Measurements from ENCODE around the gene CXCL17. TPM values are rescaled to one million over a fixed set of nuclear protein-coding genes. Genes with fewer than 3 reads are reported as not detected.

Gene CXCL17
- total RNA-seq, 1 experiment from 2014 or later = not detected

DNA sequence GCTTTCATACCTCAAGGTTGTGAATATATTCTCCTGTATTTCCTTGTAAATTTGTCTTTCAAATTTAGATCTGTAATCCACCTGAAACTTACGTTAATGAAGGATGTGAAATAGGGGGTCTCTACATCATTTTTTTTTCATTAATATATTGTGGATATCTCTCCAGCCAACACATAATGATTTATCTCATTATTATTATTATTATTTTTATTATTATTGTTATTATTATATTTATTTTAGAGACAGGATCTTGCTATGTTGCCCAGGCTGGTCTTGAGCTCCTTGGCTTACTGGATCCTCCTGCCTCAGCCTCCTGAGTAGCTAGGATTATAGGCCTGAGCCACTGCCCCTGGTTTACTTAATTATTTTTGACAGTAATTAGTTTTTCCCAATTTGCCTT, 11.3 kb downstream of the CXCL17 start:
- no peak overlapping the region for H2BK15ac ChIP-seq (ENCODE audit: low read depth, low read length)
- H4K20me1 ChIP-seq (ENCODE audit: control insufficient read depth, insufficient read depth, insufficient read length) = no peaks in the 10 kb centered on the region
- H3K4ac ChIP-seq (ENCODE audit: low read depth, low read length) = no peak overlapping the region
- Mint-ChIP-seq H3K4me1 (peaks cover 10 to 25% of the 10 kb centered on the region in 2 experiments), H3K9me3 (no peaks in the 10 kb centered on the region), H3K4me3 (no peak overlapping the region), H3K36me3 (ENCODE audit: insufficient read depth in 1 of 3, low read depth in 3 of 3) (no peaks in the 10 kb centered on the region), H3K27ac (no peak overlapping the region), H3K27me3 (ENCODE audit: low read depth) (peaks cover 47% of the 10 kb centered on the region)
- H2AK5ac ChIP-seq (ENCODE audit: insufficient read length, low read length) = no peak overlapping the region
- no peak overlapping the region for H3K4me2 ChIP-seq (ENCODE audit: insufficient read depth, insufficient read length, low read length)
- H3K9me3 ChIP-seq (ENCODE audit: control insufficient read depth, low read depth, low read length) = no peaks in the 10 kb centered on the region
- H3K79me1 ChIP-seq (ENCODE audit: insufficient read depth, low read depth, low read length, poor library complexity, severe bottlenecking) = no peaks in the 10 kb centered on the region
- no peak overlapping the region for H3K14ac ChIP-seq (ENCODE audit: insufficient read depth, low read length)
- H2BK12ac ChIP-seq (ENCODE audit: insufficient read length, low read depth, low read length) = no peak overlapping the region
- no peak overlapping the region for H4K5ac ChIP-seq (ENCODE audit: insufficient read length, low read depth, low read length)
- no peak overlapping the region for H3K9ac ChIP-seq (ENCODE audit: extremely low read depth, insufficient read length, low read length)
- WGBS (ENCODE audit: extremely low coverage, insufficient read length, low lambda C conversion rate) = no CpG with 5 or more reads among the region's 1 CpG
- no peak overlapping the region for H2BK120ac ChIP-seq (ENCODE audit: low read depth, low read length, poor library complexity, severe bottlenecking)
- no peaks in the 10 kb centered on the region for H3K23me2 ChIP-seq (ENCODE audit: insufficient read length, low read depth, low read length, poor library complexity, severe bottlenecking)
- H3K4me1 ChIP-seq (ENCODE audit: insufficient read depth, low read length) = no peaks in the 10 kb centered on the region; the same call in 1 of the 2 replicates
- H3K27ac ChIP-seq (ENCODE audit: insufficient read length, low read depth, low read length) = no peak overlapping the region
- H3K23ac ChIP-seq (ENCODE audit: insufficient read length, low read depth, low read length) = no peak overlapping the region
- H4K8ac ChIP-seq (replicated peaks; ENCODE audit: insufficient read length, low read depth, low read length) = no peak overlapping the region
- no peak overlapping the region for H4K91ac ChIP-seq (ENCODE audit: insufficient read length, low read depth, low read length)
- DNase-seq = no peak
- H3K56ac ChIP-seq (ENCODE audit: insufficient read length, low read depth, low read length) = no peak overlapping the region
- H3T11ph ChIP-seq (ENCODE audit: low read length) = no peak overlapping the region
- no peak overlapping the region for H2AFZ ChIP-seq (ENCODE audit: low read length)
- H3K18ac ChIP-seq (ENCODE audit: insufficient read length, low read depth, low read length) = no peak overlapping the region
- H3K79me2 ChIP-seq (ENCODE audit: insufficient read depth, low read length) = no peaks in the 10 kb centered on the region
- TF ChIP-seq, protein P1, sequence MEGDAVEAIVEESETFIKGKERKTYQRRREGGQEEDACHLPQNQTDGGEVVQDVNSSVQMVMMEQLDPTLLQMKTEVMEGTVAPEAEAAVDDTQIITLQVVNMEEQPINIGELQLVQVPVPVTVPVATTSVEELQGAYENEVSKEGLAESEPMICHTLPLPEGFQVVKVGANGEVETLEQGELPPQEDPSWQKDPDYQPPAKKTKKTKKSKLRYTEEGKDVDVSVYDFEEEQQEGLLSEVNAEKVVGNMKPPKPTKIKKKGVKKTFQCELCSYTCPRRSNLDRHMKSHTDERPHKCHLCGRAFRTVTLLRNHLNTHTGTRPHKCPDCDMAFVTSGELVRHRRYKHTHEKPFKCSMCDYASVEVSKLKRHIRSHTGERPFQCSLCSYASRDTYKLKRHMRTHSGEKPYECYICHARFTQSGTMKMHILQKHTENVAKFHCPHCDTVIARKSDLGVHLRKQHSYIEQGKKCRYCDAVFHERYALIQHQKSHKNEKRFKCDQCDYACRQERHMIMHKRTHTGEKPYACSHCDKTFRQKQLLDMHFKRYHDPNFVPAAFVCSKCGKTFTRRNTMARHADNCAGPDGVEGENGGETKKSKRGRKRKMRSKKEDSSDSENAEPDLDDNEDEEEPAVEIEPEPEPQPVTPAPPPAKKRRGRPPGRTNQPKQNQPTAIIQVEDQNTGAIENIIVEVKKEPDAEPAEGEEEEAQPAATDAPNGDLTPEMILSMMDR (conservative IDR thresholded peaks at IDR 0.05) = no peak
- no peak overlapping the region for H2BK5ac ChIP-seq (ENCODE audit: insufficient read length, low read length)
- no peak overlapping the region for H2BK20ac ChIP-seq (ENCODE audit: low read depth, low read length, poor library complexity, severe bottlenecking)
- no peaks in the 10 kb centered on the region; the same call in 1 of the 2 replicates for H3K27me3 ChIP-seq (ENCODE audit: insufficient read depth, low read length)

All from H9 (cell line).